OCI-LY7 (cell line): ENCODE data around the gene DNAJB12.

Experiments
- EZH2phosphoT487 ChIP-seq: fragments of 200-600 bp; sonication (generic); IDR thresholded peaks from 2 replicates; pipeline ENCODE4 v1.6.1; 2018; ENCODE audit warnings: low read depth, borderline replicate concordance, mild to moderate bottlenecking, mixed run types, antibody characterized with exemption, low read length, moderate library complexity, mixed read lengths
- TF ChIP-seq, protein P1 (sequence below): fragments of 200-600 bp; sonication (generic); conservative IDR thresholded peaks from 2 replicates; pipeline ENCODE4 v1.5.1; 2014; ENCODE audit warnings: mild to moderate bottlenecking, antibody characterized with exemption, low read length, moderate library complexity, mixed read lengths

DNA sequence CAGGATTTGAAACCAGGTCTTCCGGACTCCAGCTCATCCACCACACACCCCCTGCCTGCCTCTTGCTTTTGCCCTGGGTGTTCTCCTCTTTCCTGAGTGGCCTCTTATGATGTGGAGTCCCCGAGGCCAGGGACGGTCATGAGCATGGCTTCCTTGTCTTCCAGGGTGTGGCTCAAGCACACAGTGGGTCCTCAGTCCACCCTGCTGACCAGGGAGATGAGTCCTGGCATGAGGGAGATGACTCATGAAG lies 32.8 kb downstream of the DNAJB12 start:
- TF ChIP-seq, protein P1, sequence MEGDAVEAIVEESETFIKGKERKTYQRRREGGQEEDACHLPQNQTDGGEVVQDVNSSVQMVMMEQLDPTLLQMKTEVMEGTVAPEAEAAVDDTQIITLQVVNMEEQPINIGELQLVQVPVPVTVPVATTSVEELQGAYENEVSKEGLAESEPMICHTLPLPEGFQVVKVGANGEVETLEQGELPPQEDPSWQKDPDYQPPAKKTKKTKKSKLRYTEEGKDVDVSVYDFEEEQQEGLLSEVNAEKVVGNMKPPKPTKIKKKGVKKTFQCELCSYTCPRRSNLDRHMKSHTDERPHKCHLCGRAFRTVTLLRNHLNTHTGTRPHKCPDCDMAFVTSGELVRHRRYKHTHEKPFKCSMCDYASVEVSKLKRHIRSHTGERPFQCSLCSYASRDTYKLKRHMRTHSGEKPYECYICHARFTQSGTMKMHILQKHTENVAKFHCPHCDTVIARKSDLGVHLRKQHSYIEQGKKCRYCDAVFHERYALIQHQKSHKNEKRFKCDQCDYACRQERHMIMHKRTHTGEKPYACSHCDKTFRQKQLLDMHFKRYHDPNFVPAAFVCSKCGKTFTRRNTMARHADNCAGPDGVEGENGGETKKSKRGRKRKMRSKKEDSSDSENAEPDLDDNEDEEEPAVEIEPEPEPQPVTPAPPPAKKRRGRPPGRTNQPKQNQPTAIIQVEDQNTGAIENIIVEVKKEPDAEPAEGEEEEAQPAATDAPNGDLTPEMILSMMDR, result no peak
- TF ChIP-seq EZH2phosphoT487, result no peak
